GM21360 (cell line): ENCODE data around the gene C22orf42.
"Not testable (repeated sequence)": the region's sequence is repeated elsewhere in the genome, so short reads cannot be mapped to it uniquely, and the experiment has no call there.

ENCODE experiments used
- ATAC-seq: cut with Tn5 transposase; IDR thresholded peaks from one replicate; pipeline ENCODE4 v1.9.1; 2021; ENCODE audit warnings: mild to moderate bottlenecking, moderate library complexity; ENCODE audit not compliant: unreplicated experiment

The C22orf42 gene

GRCh38 chr22:32158712-32159533 is at the start of gene C22orf42:
TSS of gene C22orf42 (minus strand) at chr22:32159303. CDS start at chr22:32159215, 88 bp downstream.
- ATAC-seq: no peak

DNA sequence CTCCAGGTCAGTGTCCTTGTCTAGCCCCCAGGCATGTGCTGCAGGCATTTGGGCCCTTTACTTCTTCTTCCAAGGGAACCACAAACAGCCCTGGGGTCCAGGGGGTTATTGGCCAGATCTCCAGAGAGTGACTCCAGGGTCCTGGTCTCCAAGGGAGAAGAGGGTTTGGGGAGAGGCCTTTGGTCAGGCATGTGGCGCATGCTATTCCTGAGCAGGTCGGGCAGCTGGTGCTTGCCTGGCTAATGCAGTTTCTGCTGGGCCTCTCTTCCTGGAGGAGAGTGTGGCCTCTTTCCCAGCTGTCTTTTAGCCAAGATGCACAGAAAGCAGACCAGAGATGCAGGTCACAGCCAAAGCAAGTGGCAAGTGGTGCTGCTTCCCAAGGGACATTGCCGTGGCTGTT is 49.6 kb upstream of the C22orf42 start:
- no peak for ATAC-seq

- ATAC-seq: no peak
Measured at GRCh38 chr22:32207971-32208480, 48.9 kb upstream of the C22orf42 start.

- no peak for ATAC-seq
Measured at GRCh38 chr22:32206774-32207758, 48.0 kb upstream of the C22orf42 start.

GRCh38 chr22:32205974-32206773 is 47.1 kb upstream of the C22orf42 start:
- no peak for ATAC-seq

DNA sequence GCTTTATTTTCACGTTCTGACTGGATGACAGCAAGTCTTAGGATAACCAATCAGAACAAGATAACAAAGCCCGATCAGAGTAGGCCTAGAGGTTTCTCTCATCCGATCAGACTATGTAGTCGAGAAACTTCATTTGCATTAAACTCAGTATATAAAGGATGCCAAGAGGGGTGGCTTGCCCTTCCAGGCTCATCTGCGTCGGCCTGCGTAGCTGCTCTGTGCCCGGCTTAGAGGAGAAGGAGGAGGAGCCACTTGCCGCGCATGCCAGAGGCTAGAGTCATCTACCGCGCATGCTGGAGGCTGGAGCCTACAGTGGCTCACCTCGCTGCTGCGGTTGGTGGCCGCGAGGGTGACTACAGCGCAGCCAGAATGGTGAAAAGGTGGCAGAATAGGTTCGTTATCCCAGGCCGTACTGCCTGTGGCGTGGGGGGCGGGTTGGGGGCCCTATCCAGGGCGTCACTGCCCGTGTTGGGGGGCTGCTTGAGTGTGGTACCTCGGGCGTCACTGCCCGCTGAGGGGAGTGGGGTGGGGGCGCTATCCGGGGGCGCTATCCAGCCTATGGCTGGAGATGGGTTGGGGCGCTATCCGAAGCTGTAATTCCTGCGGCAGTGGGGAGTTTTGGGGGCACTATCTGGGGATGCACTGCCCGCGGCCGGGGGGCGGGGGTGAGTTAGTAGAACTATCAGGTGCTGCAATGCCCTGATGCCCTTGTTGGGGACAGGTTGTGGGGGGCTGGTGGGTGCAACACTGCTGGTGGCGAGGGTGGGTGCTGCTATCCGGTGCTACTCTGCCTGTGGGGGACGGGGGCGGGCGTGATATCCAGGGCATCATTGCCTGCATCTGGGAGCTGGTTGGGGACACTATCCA is 46.0 kb upstream of the C22orf42 start, which contains the start of gene RFPL2:
Gene RFPL2 (minus strand): TSS at position 218 of the 867 bp plus-strand sequence. CDS start 2,622 bp downstream, outside the sequence.
- ATAC-seq: no peak

- no peak for ATAC-seq
Measured at GRCh38 chr22:32204040-32204855, 45.1 kb upstream of the C22orf42 start.

DNA sequence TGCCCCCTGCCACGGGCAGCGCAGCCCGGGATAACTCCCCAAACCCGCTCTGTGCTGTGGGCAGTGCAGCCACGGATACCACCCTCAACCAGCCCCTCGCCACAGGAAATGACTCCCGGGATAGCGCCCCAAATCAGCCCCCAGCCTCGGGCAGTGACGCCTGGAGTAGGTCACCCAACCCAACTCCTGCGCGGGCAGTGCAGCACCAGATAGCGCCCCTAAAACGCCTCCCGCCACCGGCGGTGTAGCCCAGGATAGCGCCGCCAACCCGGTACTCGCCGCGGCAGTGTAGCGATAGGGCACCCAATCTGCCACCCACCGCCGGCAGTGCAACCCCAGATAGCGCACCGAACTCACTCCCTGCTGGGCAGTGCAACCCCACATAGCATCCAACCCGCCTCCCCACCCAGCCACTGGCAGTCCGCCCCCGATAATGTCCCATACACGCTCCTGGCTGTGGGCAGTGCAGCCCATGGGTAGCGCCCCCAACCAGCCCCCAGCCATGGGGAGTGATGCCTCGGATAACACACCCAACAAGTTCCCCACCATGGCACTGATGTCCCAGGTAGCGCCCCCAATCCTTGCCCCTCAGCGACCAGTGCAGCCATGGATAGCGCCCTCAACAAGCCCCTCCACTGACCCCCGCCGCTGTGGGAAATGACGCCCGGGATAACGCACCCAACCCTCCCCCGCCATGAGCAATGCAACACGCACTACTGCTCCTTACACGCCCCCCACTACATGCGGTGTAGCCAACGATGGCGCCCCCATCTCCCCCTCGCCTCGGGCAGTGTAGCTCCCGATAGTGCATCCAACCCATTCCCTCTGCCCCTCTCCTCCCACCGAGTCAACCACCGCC is 44.3 kb upstream of the C22orf42 start:
- ATAC-seq: no peak

DNA sequence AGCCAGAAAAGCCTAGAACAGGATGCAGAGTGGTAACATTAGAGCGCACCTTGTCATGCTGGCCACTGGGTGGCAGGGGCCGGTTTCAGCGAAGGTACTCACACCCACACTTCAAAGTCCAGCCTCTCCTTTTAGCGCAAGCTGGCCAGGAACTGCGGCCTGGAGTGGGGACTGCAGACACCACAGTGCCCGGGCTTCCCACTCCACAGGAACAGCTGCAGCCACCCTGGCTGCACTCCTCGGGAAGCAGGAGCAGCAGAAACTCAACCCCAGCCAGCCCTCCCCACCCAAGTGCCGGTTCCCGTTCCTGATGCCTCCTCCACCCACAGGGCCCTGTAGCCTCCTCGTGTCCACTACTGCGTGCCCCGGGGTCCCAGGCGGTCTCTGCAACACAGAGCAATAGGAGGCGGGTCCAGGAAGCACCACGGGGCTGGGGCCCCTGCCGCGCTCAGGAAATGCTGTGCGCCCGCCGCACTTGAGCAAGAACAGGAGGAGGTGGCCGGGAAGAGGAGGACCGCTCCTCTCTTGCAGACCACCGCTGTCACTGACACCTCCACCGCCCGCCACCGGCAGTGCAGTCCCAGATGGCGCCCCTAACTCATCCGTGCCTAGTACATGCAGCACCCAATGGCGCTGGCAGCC is 43.6 kb upstream of the C22orf42 start:
- no peak for ATAC-seq

GRCh38 chr22:32202161-32202538 is 43.0 kb upstream of the C22orf42 start:
- no peak for ATAC-seq

- no peak for ATAC-seq
Measured at GRCh38 chr22:32200752-32201151, 41.6 kb upstream of the C22orf42 start.

DNA sequence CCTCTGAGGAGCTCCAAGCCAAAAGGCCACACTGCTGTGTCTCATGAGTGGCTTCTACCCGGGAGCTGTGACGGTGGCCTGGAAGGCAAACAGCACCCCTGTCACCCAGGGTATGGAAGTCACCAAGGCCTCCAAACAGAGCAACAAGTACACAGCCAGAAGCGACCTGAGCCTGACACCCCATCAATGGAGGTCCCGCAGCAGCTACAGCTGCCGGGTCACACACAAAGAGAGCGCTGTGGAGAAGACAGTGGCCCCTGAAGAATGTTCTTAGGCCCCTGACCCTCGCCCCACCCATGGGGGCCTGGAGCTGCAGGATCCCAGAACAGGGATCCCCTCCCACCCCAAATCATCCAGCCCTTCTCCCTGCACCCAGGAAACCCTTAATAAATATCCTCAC is 40.9 kb upstream of the C22orf42 start:
- ATAC-seq: no peak

- ATAC-seq: no peak
Measured at GRCh38 chr22:32199341-32199740, 40.2 kb upstream of the C22orf42 start.

DNA sequence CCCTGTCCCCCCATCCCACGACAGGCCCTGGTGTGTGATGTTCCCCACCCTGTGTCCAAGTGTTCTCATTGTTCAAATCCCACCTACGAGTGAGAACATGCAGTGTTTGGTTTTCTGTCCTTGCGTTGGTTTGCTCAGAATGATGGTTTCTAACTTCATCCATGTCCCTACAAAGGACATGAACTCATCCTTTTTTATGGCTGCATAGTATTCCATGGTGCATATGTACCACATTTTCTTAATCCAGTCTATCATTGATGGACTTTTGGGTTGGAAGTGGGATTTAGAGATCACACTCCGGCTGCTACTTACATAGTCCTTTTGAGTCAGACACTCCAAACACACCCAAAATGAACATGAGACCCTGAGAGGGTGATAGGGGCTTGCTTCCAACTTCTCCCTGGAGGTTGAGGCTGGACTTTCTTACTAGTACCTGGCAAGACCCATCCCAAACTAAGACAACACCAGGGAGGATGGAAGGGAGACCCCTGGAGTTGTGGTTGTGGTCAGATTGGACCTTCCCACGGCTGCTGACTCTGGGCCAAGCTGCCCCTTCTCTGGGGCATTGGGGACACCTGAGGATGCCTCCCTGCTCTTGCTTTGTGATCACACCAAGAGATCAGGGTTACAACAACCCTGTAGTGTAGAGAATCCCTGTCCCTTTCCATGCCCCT is 38.6 kb upstream of the C22orf42 start:
- not testable (repeated sequence) for ATAC-seq

DNA sequence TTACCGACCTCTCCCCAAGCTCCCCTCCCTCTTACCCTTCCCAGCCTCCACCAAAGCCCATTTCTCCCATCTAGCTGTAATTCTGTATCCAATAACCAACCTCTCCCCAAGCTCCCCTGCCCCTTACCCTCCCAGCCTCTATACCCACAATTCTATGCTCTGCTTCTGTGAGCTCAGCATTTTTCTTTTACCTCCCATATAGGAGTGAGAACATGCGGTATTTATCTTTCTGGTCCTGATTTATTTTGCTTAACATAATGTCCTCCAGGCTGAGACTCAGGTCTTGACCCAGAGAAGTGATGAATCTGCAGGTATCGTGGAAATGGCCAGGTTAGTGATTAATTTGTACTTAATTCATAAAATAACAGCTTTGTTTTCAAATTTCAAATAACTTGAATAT is 36.8 kb upstream of the C22orf42 start:
- not testable (repeated sequence) for ATAC-seq

DNA sequence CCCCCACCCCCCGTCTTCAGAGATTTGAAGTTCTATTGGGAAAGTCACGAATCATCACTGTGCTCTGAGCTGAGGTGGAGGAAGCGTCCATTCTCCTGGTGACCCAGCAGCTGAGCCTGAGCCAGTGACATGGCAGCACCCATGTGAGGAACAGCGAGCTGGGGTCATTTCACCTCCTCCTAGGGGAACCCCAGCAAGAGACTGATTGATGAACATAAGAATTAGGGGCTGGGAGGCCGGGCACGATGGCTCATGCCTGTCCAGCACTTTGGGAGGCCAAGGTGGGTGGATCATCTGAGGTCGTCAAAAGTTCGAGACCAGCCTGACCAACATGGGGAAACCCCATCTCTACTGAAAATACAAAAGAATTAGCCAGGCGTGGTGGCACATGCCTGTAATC is 34.2 kb upstream of the C22orf42 start:
- ATAC-seq: not testable (repeated sequence)

GRCh38 chr22:32191021-32191420 is 31.9 kb upstream of the C22orf42 start:
- not testable (repeated sequence) for ATAC-seq
